DND-41 (cell line): ENCODE data around the gene RNF130.

ENCODE experiments used
- ATAC-seq: fragments of 200-7000 bp; cut with Tn5 transposase; 3 replicates; pipeline ENCODE4 v1.9.1; 2021; ENCODE audit warnings: low read depth; ENCODE audit not compliant: insufficient read depth
- DNase-seq: peaks from one replicate; pipeline ENCODE4 v3.0.0-alpha.2; 2020
- H2AFZ ChIP-seq: 2 replicates; pipeline ENCODE4 v1.6.0; 2012; ENCODE audit warnings: low read depth, low read length
- H3K27ac ChIP-seq: 2 replicates; pipeline ENCODE4 v1.5.1; 2012; ENCODE audit warnings: low read length, inconsistent platforms
- H3K27me3 ChIP-seq: fragments of 200-600 bp; sonication (generic); 2 replicates; pipeline ENCODE4 v1.6.0; 2012; ENCODE audit warnings: low read length, mild to moderate bottlenecking, inconsistent platforms; ENCODE audit not compliant: insufficient read depth, poor library complexity
- H3K36me3 ChIP-seq: 2 replicates; pipeline ENCODE4 v1.5.1; 2012; ENCODE audit warnings: low read length, inconsistent platforms; ENCODE audit not compliant: insufficient read depth
- H3K4me1 ChIP-seq: 2 replicates; pipeline ENCODE4 v1.5.1; 2012; ENCODE audit warnings: mild to moderate bottlenecking, low read length; ENCODE audit not compliant: insufficient read depth
- H3K4me2 ChIP-seq: 2 replicates; pipeline ENCODE4 v1.6.0; 2012; ENCODE audit warnings: mild to moderate bottlenecking, moderate library complexity, low read length, inconsistent platforms; ENCODE audit not compliant: insufficient read depth
- H3K4me3 ChIP-seq, 2 experiments: fragments of 200-600 bp in 1 of 2; shearing (Covaris generic) in 1 of 2; 2 replicates each; pipeline ENCODE4 v1.5.1; 2012 to 2016; ENCODE audit warnings: inconsistent platforms in 2 of 2, low read length in 2 of 2, mild to moderate bottlenecking in 2 of 2, low read depth in 1 of 2, moderate library complexity in 1 of 2
- H3K79me2 ChIP-seq: 2 replicates; pipeline ENCODE4 v1.6.0; 2012; ENCODE audit warnings: low read length, inconsistent platforms; ENCODE audit not compliant: insufficient read depth
- H3K9ac ChIP-seq: 2 replicates; pipeline ENCODE4 v1.6.0; 2012; ENCODE audit warnings: low read depth, mild to moderate bottlenecking, inconsistent platforms, low read length, moderate library complexity
- H3K9me3 ChIP-seq: 2 replicates; pipeline ENCODE4 v1.5.1; 2012; ENCODE audit warnings: low read length, moderate library complexity, mild to moderate bottlenecking, inconsistent platforms; ENCODE audit not compliant: insufficient read depth, severe bottlenecking
- H4K20me1 ChIP-seq: 2 replicates; pipeline ENCODE4 v1.6.0; 2012; ENCODE audit warnings: low read length; ENCODE audit not compliant: insufficient read depth
- CTCF ChIP-seq: IDR thresholded peaks from 2 replicates; pipeline ENCODE4 v1.5.1; 2012; ENCODE audit warnings: borderline replicate concordance, low read length, moderate library complexity, mild to moderate bottlenecking; ENCODE audit not compliant: poor library complexity, severe bottlenecking; ENCODE audit errors: extremely low read depth
- EZH2 ChIP-seq: IDR thresholded peaks from 3 replicates; pipeline ENCODE4 v1.6.1; 2012; ENCODE audit warnings: borderline replicate concordance, low read depth, mild to moderate bottlenecking, moderate library complexity, low read length, inconsistent platforms; ENCODE audit not compliant: severe bottlenecking

The RNF130 gene

DNA sequence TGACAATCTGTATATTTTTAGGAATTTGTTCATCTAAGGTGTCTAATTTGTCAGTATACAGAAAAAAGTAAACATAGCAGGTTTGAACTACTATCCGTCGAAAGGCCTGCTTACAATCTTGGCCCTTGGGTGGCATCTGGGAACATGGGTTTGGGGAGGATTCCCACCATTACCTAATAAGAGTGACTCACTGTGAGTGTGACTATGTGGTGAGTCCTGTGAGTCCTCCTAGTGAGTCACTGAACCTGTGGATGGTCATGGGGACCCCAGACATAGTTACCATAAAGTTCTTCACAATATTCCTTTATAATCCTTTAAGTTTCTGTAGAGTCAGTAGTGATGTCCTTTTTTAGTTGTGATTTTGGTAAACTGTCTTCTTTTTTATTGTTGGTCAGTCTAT lies 37.0 kb downstream of the RNF130 start:
- no peak for ATAC-seq
- H3K9ac ChIP-seq = no peak overlapping the region
- peaks cover 3% of the 10 kb centered on the region; the same call in 1 of the 2 replicates for H3K36me3 ChIP-seq
- no peak overlapping the region for H3K4me2 ChIP-seq
- no peaks in the 10 kb centered on the region for H4K20me1 ChIP-seq
- H2AFZ ChIP-seq = no peak overlapping the region
- no peak overlapping the region for H3K4me3 ChIP-seq
- H3K27me3 ChIP-seq = no peaks in the 10 kb centered on the region
- no peaks in the 10 kb centered on the region for H3K79me2 ChIP-seq
- DNase-seq = no peak
- no peak overlapping the region for H3K27ac ChIP-seq
- peaks cover 3% of the 10 kb centered on the region for H3K9me3 ChIP-seq
- H3K4me1 ChIP-seq = no peaks in the 10 kb centered on the region
- TF ChIP-seq EZH2 = no peak

- DNase-seq = no peak
- Histone ChIP-seq H3K27ac (no peak overlapping the region), H3K4me2 (no peak overlapping the region), H3K4me1 (no peaks in the 10 kb centered on the region), H3K9me3 (no peaks in the 10 kb centered on the region), H3K36me3 (no peaks in the 10 kb centered on the region), H3K79me2 (no peaks in the 10 kb centered on the region), H3K9ac (no peak overlapping the region), H2AFZ (no peak overlapping the region), H3K4me3 (no peak overlapping the region), H4K20me1 (no peaks in the 10 kb centered on the region), H3K27me3 (no peaks in the 10 kb centered on the region)
- no peak for ATAC-seq
- no peak for TF ChIP-seq CTCF
- TF ChIP-seq EZH2 = no peak
Measured at GRCh38 chr5:180027459-180028089, 44.0 kb downstream of the RNF130 start.

- H3K27ac ChIP-seq = no peak overlapping the region
- ATAC-seq = no peak
- no peaks in the 10 kb centered on the region for H3K9me3 ChIP-seq
- H3K79me2 ChIP-seq = no peaks in the 10 kb centered on the region
- no peaks in the 10 kb centered on the region for H4K20me1 ChIP-seq
- no peak overlapping the region for H3K4me3 ChIP-seq
- no peaks in the 10 kb centered on the region for H3K4me1 ChIP-seq
- H3K9ac ChIP-seq = no peak overlapping the region
- no peak overlapping the region for H2AFZ ChIP-seq
- no peak overlapping the region for H3K4me2 ChIP-seq
- no peaks in the 10 kb centered on the region for H3K27me3 ChIP-seq
- DNase-seq = no peak
- TF ChIP-seq EZH2 (no peak), CTCF (no peak)
- no peaks in the 10 kb centered on the region for H3K36me3 ChIP-seq
Measured at GRCh38 chr5:180026734-180027458, 44.7 kb downstream of the RNF130 start.

- Histone ChIP-seq H3K27ac (no peak overlapping the region), H3K27me3 (no peaks in the 10 kb centered on the region), H4K20me1 (no peaks in the 10 kb centered on the region), H3K4me3 (no peak overlapping the region), H3K9ac (no peak overlapping the region), H3K4me2 (no peak overlapping the region), H3K4me1 (no peaks in the 10 kb centered on the region), H3K79me2 (no peaks in the 10 kb centered on the region), H3K36me3 (no peaks in the 10 kb centered on the region), H2AFZ (no peak overlapping the region), H3K9me3 (no peaks in the 10 kb centered on the region)
- DNase-seq (no peak), ATAC-seq (no peak)
- no peak for TF ChIP-seq EZH2
- TF ChIP-seq CTCF = no peak
Measured at GRCh38 chr5:180026320-180026719, 45.2 kb downstream of the RNF130 start.
